SK-N-SH treated with all-trans-retinoic acid at 6 μM for 48 hours (cell line): ENCODE measurements around the gene SYT6.

Experiments used
- ATAC-seq: fragments of 200-7000 bp; cut with Tn5 transposase; 3 replicates; pipeline ENCODE4 v1.9.1; 2020; ENCODE audit warnings: mild to moderate bottlenecking, moderate library complexity
- ARNTL ChIP-seq: fragments of 450-650 bp; formaldehyde crosslinking; IDR thresholded peaks from 2 replicates; pipeline ENCODE4 v1.5.0; 2020; ENCODE audit warnings: low read depth, mild to moderate bottlenecking, moderate library complexity, borderline replicate concordance
- CSDC2 ChIP-seq: fragments of 250-450 bp; sonication (Bioruptor Pico); IDR thresholded peaks from 2 replicates; pipeline ENCODE4 v1.5.0; 2020; ENCODE audit warnings: mild to moderate bottlenecking, moderate library complexity
- GLIS3 ChIP-seq: fragments of 250-450 bp; sonication (Bioruptor Pico); IDR thresholded peaks from 2 replicates; pipeline ENCODE4 v1.5.0; 2020; ENCODE audit warnings: mild to moderate bottlenecking, moderate library complexity
- ISL1 ChIP-seq: fragments of 250-450 bp; sonication (Bioruptor Pico); IDR thresholded peaks from 2 replicates; pipeline ENCODE4 v2.1.2; 2022; ENCODE audit warnings: mild to moderate bottlenecking, moderate library complexity
- OSR1 ChIP-seq: fragments of 250-450 bp; sonication (Bioruptor Pico); IDR thresholded peaks from 2 replicates; pipeline ENCODE4 v1.8.0; 2022; ENCODE audit warnings: moderate library complexity, mild to moderate bottlenecking, inconsistent platforms
- PATZ1 ChIP-seq: fragments of 250-450 bp; sonication (Bioruptor Pico); IDR thresholded peaks from 2 replicates; pipeline ENCODE4 v1.8.0; 2020; ENCODE audit warnings: mild to moderate bottlenecking, moderate library complexity, borderline replicate concordance
- PPARA ChIP-seq: fragments of 250-450 bp; sonication (Bioruptor Pico); IDR thresholded peaks from 2 replicates; pipeline ENCODE4 v1.5.0; 2020; ENCODE audit warnings: mild to moderate bottlenecking, borderline replicate concordance
- RARB ChIP-seq: fragments of 250-450 bp; sonication (Bioruptor Pico); IDR thresholded peaks from 2 replicates; pipeline ENCODE4 v1.8.0; 2021; ENCODE audit warnings: mild to moderate bottlenecking, moderate library complexity
- SNAI2 ChIP-seq: fragments of 250-450 bp; sonication (Bioruptor Pico); IDR thresholded peaks from 2 replicates; pipeline ENCODE4 v1.5.0; 2020; ENCODE audit warnings: mild to moderate bottlenecking, moderate library complexity
- TCF4 ChIP-seq: fragments of 250-450 bp; sonication (Bioruptor Pico); IDR thresholded peaks from 2 replicates; pipeline ENCODE4 v1.8.0; 2021; ENCODE audit warnings: mild to moderate bottlenecking, moderate library complexity, borderline replicate concordance
- TOX ChIP-seq: fragments of 250-450 bp; sonication (Bioruptor Pico); IDR thresholded peaks from 2 replicates; pipeline ENCODE4 v1.8.0; 2021; ENCODE audit warnings: mild to moderate bottlenecking, moderate library complexity, borderline replicate concordance
- TSHZ2 ChIP-seq: fragments of 250-450 bp; sonication (Bioruptor Pico); IDR thresholded peaks from 2 replicates; pipeline ENCODE4 v1.5.0; 2020; ENCODE audit warnings: mild to moderate bottlenecking, moderate library complexity
- ZC3H10 ChIP-seq: fragments of 250-450 bp; sonication (Bioruptor Pico); IDR thresholded peaks from 2 replicates; pipeline ENCODE4 v1.5.1; 2021; ENCODE audit warnings: mild to moderate bottlenecking, moderate library complexity
- ZFP3 ChIP-seq: fragments of 250-450 bp; sonication (Bioruptor Pico); IDR thresholded peaks from 2 replicates; pipeline ENCODE4 v1.5.0; 2020; ENCODE audit warnings: mild to moderate bottlenecking, moderate library complexity
- ZFP30 ChIP-seq: fragments of 450-650 bp; formaldehyde crosslinking; IDR thresholded peaks from 2 replicates; pipeline ENCODE4 v1.5.0; 2022; ENCODE audit warnings: mild to moderate bottlenecking, moderate library complexity
- ZNF565 ChIP-seq: fragments of 450-650 bp; formaldehyde crosslinking; conservative IDR thresholded peaks from 2 replicates; pipeline ENCODE4 v1.5.0; 2020; ENCODE audit warnings: low read depth, mild to moderate bottlenecking, moderate library complexity
- ZNF70 ChIP-seq: fragments of 450-650 bp; formaldehyde crosslinking; IDR thresholded peaks from 2 replicates; pipeline ENCODE4 v1.5.0; 2020; ENCODE audit warnings: mild to moderate bottlenecking, moderate library complexity
- ZNF8 ChIP-seq: fragments of 450-650 bp; formaldehyde crosslinking; IDR thresholded peaks from 2 replicates; pipeline ENCODE4 v1.5.0; 2020; ENCODE audit warnings: mild to moderate bottlenecking, moderate library complexity
- TF ChIP-seq, protein P1 (sequence below): fragments of 250-450 bp; sonication (Bioruptor Pico); IDR thresholded peaks from 2 replicates; pipeline ENCODE4 v1.5.1; 2020; ENCODE audit warnings: low read depth, mild to moderate bottlenecking, moderate library complexity
- TF ChIP-seq, protein P2 (sequence below): fragments of 250-450 bp; sonication (Bioruptor Pico); IDR thresholded peaks from 2 replicates; pipeline ENCODE4 v1.8.0; 2021; ENCODE audit warnings: low read depth, mild to moderate bottlenecking, moderate library complexity, borderline replicate concordance
- TF ChIP-seq, protein P3 (sequence below): fragments of 250-450 bp; sonication (Bioruptor Pico); IDR thresholded peaks from 2 replicates; pipeline ENCODE4 v1.5.1; 2021; ENCODE audit warnings: mild to moderate bottlenecking, moderate library complexity

The SYT6 gene

GRCh38 chr1:114054148-114054547 is 99.5 kb downstream of the SYT6 start:
- ATAC-seq, result no peak

DNA sequence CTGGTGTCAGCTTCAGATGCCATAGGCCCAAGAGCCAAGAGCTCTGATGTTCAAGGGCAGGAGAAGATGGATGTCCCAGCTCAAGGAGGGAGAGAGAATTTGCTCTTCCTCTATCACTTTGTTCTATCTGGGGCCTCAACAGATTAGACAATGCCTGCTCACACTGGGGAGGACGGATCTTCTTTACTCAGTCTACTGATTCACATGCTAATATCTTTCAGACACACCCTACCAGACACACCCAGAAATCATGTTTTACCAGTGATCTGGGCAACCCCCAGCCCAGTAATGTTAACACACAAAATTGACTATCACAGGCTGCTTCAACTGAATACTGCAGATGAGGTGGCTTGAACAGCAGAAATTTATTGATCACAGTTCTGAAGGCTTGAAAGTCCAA is 105.4 kb downstream of the SYT6 start:
- no peak for ATAC-seq
- no peak for TF ChIP-seq TCF4 (CRISPR knock-in tag)
- TF ChIP-seq, protein P1, sequence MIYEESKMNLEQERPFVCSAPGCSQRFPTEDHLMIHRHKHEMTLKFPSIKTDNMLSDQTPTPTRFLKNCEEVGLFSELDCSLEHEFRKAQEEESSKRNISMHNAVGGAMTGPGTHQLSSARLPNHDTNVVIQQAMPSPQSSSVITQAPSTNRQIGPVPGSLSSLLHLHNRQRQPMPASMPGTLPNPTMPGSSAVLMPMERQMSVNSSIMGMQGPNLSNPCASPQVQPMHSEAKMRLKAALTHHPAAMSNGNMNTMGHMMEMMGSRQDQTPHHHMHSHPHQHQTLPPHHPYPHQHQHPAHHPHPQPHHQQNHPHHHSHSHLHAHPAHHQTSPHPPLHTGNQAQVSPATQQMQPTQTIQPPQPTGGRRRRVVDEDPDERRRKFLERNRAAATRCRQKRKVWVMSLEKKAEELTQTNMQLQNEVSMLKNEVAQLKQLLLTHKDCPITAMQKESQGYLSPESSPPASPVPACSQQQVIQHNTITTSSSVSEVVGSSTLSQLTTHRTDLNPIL (CRISPR knock-in tag), result no peak
- TF ChIP-seq ZNF8, result no peak
- TF ChIP-seq ARNTL (CRISPR knock-in tag), result no peak
- TF ChIP-seq PATZ1 (CRISPR knock-in tag), result no peak
- TF ChIP-seq GLIS3, result no peak
- no peak for TF ChIP-seq ZC3H10 (CRISPR knock-in tag)
- no peak for TF ChIP-seq ISL1 (CRISPR knock-in tag)
- TF ChIP-seq ZFP3 (CRISPR knock-in tag), result no peak
- TF ChIP-seq, protein P2, sequence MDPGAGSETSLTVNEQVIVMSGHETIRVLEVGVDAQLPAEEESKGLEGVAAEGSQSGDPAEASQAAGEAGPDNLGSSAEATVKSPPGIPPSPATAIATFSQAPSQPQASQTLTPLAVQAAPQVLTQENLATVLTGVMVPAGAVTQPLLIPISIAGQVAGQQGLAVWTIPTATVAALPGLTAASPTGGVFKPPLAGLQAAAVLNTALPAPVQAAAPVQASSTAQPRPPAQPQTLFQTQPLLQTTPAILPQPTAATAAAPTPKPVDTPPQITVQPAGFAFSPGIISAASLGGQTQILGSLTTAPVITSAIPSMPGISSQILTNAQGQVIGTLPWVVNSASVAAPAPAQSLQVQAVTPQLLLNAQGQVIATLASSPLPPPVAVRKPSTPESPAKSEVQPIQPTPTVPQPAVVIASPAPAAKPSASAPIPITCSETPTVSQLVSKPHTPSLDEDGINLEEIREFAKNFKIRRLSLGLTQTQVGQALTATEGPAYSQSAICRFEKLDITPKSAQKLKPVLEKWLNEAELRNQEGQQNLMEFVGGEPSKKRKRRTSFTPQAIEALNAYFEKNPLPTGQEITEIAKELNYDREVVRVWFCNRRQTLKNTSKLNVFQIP (CRISPR knock-in tag), result no peak
- TF ChIP-seq, protein P3, sequence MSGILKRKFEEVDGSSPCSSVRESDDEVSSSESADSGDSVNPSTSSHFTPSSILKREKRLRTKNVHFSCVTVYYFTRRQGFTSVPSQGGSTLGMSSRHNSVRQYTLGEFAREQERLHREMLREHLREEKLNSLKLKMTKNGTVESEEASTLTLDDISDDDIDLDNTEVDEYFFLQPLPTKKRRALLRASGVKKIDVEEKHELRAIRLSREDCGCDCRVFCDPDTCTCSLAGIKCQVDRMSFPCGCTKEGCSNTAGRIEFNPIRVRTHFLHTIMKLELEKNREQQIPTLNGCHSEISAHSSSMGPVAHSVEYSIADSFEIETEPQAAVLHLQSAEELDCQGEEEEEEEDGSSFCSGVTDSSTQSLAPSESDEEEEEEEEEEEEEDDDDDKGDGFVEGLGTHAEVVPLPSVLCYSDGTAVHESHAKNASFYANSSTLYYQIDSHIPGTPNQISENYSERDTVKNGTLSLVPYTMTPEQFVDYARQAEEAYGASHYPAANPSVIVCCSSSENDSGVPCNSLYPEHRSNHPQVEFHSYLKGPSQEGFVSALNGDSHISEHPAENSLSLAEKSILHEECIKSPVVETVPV (CRISPR knock-in tag), result no peak
- TF ChIP-seq ZFP30, result no peak
- no peak for TF ChIP-seq TOX (CRISPR knock-in tag)

More at GRCh38 chr1:114054148-114054547, 99.5 kb downstream of the SYT6 start:
- TF ChIP-seq, protein P2 (CRISPR knock-in tag), result no peak
- TF ChIP-seq ISL1 (CRISPR knock-in tag) (no peak), RARB (CRISPR knock-in tag) (no peak), CSDC2 (CRISPR knock-in tag) (no peak), ZNF70 (CRISPR knock-in tag) (no peak), OSR1 (no peak), SNAI2 (CRISPR knock-in tag) (no peak), ARNTL (CRISPR knock-in tag) (no peak), ZNF8 (no peak), TSHZ2 (CRISPR knock-in tag) (no peak), ZFP3 (CRISPR knock-in tag) (no peak), TOX (CRISPR knock-in tag) (no peak), ZNF565 (CRISPR knock-in tag) (no peak), ZC3H10 (CRISPR knock-in tag) (no peak), PPARA (CRISPR knock-in tag) (no peak)
- TF ChIP-seq, protein P3 (CRISPR knock-in tag), result no peak
- TF ChIP-seq, protein P1 (CRISPR knock-in tag), result no peak
- TF ChIP-seq, all 23 proteins: peak for 0
